ENCODE measurements around the gene SH3TC1.

Gene SH3TC1

GRCh38 chr4:8203817-8204216 is 4.7 kb downstream of the SH3TC1 start:
- H3K36me3 ChIP-seq (ENCODE audit: control insufficient read depth in 1 of 2, insufficient read depth in 2 of 2, low read length in 2 of 2) = no peaks in the 10 kb centered on the region
- no peak overlapping the region for H3K27ac ChIP-seq (ENCODE audit: low read length)
- H3K27me3 ChIP-seq (ENCODE audit: low read depth, low read length) = no peaks in the 10 kb centered on the region
- H3K9me3 ChIP-seq (ENCODE audit: control insufficient read depth in 1 of 2, low read length in 2 of 2) = no peaks in the 10 kb centered on the region
- peaks cover 8 to 19% of the 10 kb centered on the region in 2 donors for H3K4me1 ChIP-seq (ENCODE audit: control insufficient read depth in 1 of 2, insufficient read depth in 2 of 2, low read length in 2 of 2)
- no peak overlapping the region for H3K4me3 ChIP-seq (ENCODE audit: low read depth in 1 of 2, low read length in 2 of 2)

- Histone ChIP-seq H3K27ac (ENCODE audit: low read length) (no peak overlapping the region), H3K4me1 (ENCODE audit: control insufficient read depth in 1 of 2, insufficient read depth in 2 of 2, low read length in 2 of 2) (peaks cover 7 to 10% of the 10 kb centered on the region in 2 donors), H3K4me3 (ENCODE audit: low read depth in 1 of 2, low read length in 2 of 2) (no peak overlapping the region)
These were observed 5.6 kb downstream of the SH3TC1 start for GRCh38 chr4:8204576-8205227.

GRCh38 chr4:8205241-8205707 is 6.2 kb downstream of the SH3TC1 start:
- H3K9me3 ChIP-seq (ENCODE audit: control insufficient read depth in 1 of 2, low read length in 2 of 2) = no peaks in the 10 kb centered on the region
- no peak overlapping the region for H3K27ac ChIP-seq (ENCODE audit: low read length)
- H3K4me3 ChIP-seq (ENCODE audit: low read depth in 1 of 2, low read length in 2 of 2) = no peak overlapping the region
- H3K27me3 ChIP-seq (ENCODE audit: low read depth, low read length) = no peaks in the 10 kb centered on the region
- H3K36me3 ChIP-seq (ENCODE audit: control insufficient read depth in 1 of 2, insufficient read depth in 2 of 2, low read length in 2 of 2) = no peaks in the 10 kb centered on the region
- peaks cover 7 to 8% of the 10 kb centered on the region in 2 donors for H3K4me1 ChIP-seq (ENCODE audit: control insufficient read depth in 1 of 2, insufficient read depth in 2 of 2, low read length in 2 of 2)

More at GRCh38 chr4:8204576-8205227, 5.6 kb downstream of the SH3TC1 start:
- no peaks in the 10 kb centered on the region for H3K9me3 ChIP-seq (ENCODE audit: control insufficient read depth in 1 of 2, low read length in 2 of 2)
- H3K36me3 ChIP-seq (ENCODE audit: control insufficient read depth in 1 of 2, insufficient read depth in 2 of 2, low read length in 2 of 2) = no peaks in the 10 kb centered on the region
- no peaks in the 10 kb centered on the region for H3K27me3 ChIP-seq (ENCODE audit: low read depth, low read length)

- peaks cover 7 to 8% of the 10 kb centered on the region in 2 donors for H3K4me1 ChIP-seq (ENCODE audit: control insufficient read depth in 1 of 2, insufficient read depth in 2 of 2, low read length in 2 of 2)
- no peak overlapping the region for H3K4me3 ChIP-seq (ENCODE audit: low read depth in 1 of 2, low read length in 2 of 2)
- H3K36me3 ChIP-seq (ENCODE audit: control insufficient read depth in 1 of 2, insufficient read depth in 2 of 2, low read length in 2 of 2) = no peaks in the 10 kb centered on the region
- no peaks in the 10 kb centered on the region for H3K27me3 ChIP-seq (ENCODE audit: low read depth, low read length)
- H3K9me3 ChIP-seq (ENCODE audit: control insufficient read depth in 1 of 2, low read length in 2 of 2) = no peaks in the 10 kb centered on the region
- no peak overlapping the region for H3K27ac ChIP-seq (ENCODE audit: low read length)
These were observed 6.9 kb downstream of the SH3TC1 start for GRCh38 chr4:8205749-8206611.

GRCh38 chr4:8207314-8207713 is 8.2 kb downstream of the SH3TC1 start:
- Histone ChIP-seq H3K4me1 (ENCODE audit: control insufficient read depth in 1 of 2, insufficient read depth in 2 of 2, low read length in 2 of 2) (no peaks in the 10 kb centered on the region), H3K27me3 (ENCODE audit: low read depth, low read length) (no peaks in the 10 kb centered on the region), H3K9me3 (ENCODE audit: control insufficient read depth in 1 of 2, low read length in 2 of 2) (no peaks in the 10 kb centered on the region), H3K4me3 (ENCODE audit: low read depth in 1 of 2, low read length in 2 of 2) (no peak overlapping the region), H3K36me3 (ENCODE audit: control insufficient read depth in 1 of 2, insufficient read depth in 2 of 2, low read length in 2 of 2) (no peaks in the 10 kb centered on the region), H3K27ac (ENCODE audit: low read length) (no peak overlapping the region)

- H3K9me3 ChIP-seq (ENCODE audit: control insufficient read depth in 1 of 2, low read length in 2 of 2) = no peaks in the 10 kb centered on the region
- H3K27me3 ChIP-seq (ENCODE audit: low read depth, low read length) = no peaks in the 10 kb centered on the region
- peaks cover 0 to 3% of the 10 kb centered on the region in 2 donors for H3K36me3 ChIP-seq (ENCODE audit: control insufficient read depth in 1 of 2, insufficient read depth in 2 of 2, low read length in 2 of 2)
- no peak overlapping the region for H3K27ac ChIP-seq (ENCODE audit: low read length)
- no peaks in the 10 kb centered on the region for H3K4me1 ChIP-seq (ENCODE audit: control insufficient read depth in 1 of 2, insufficient read depth in 2 of 2, low read length in 2 of 2)
- H3K4me3 ChIP-seq (ENCODE audit: low read depth in 1 of 2, low read length in 2 of 2) = no peak overlapping the region
These were observed 9.5 kb downstream of the SH3TC1 start for GRCh38 chr4:8208565-8208964.

DNA sequence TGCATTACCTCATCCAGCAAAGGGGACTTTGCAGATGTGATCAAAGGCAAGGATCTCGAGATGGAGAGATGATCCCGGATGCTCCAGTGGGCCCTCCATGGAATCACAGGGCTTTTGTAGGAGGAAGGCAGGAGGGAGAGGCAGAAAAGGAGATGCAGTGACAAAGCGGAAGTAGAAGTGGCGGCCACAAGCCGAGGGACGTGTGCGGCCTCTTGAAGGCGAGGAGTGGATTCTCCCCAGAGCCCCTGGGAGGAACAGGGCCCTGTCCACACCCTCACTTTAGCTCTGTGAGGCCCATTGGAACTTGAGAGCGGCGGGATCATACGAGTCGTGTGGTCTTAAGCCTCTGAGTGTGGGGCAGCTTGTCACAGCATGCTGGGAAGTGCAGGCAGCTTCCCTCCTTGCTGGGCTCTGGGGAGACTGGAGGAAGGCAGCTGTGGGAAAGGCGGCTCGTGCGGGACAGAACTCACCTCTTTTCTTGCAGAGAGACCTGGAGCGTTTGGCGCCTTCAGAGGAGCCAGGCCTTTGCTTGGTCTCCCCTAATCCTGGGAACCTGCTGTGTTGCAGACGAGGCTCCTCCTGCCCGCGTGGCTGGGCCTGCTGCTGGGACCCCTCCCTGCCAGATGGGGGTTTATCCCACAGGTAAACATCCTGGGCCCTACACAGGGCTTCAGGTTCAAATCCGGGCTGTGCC is 10.2 kb downstream of the SH3TC1 start:
- H3K36me3 ChIP-seq (ENCODE audit: control insufficient read depth in 1 of 2, insufficient read depth in 2 of 2, low read length in 2 of 2) = peaks cover 0 to 3% of the 10 kb centered on the region in 2 donors
- no peak overlapping the region for H3K27ac ChIP-seq (ENCODE audit: low read length)
- H3K9me3 ChIP-seq (ENCODE audit: control insufficient read depth in 1 of 2, low read length in 2 of 2) = no peaks in the 10 kb centered on the region
- no peaks in the 10 kb centered on the region for H3K27me3 ChIP-seq (ENCODE audit: low read depth, low read length)
- H3K4me1 ChIP-seq (ENCODE audit: control insufficient read depth in 1 of 2, insufficient read depth in 2 of 2, low read length in 2 of 2) = no peaks in the 10 kb centered on the region
- no peak overlapping the region for H3K4me3 ChIP-seq (ENCODE audit: low read depth in 1 of 2, low read length in 2 of 2)

GRCh38 chr4:8210010-8210409 is 10.9 kb downstream of the SH3TC1 start:
- H3K4me3 ChIP-seq (ENCODE audit: low read depth in 1 of 2, low read length in 2 of 2) = no peak overlapping the region
- peaks cover 0 to 3% of the 10 kb centered on the region in 2 donors for H3K36me3 ChIP-seq (ENCODE audit: control insufficient read depth in 1 of 2, insufficient read depth in 2 of 2, low read length in 2 of 2)
- H3K4me1 ChIP-seq (ENCODE audit: control insufficient read depth in 1 of 2, insufficient read depth in 2 of 2, low read length in 2 of 2) = no peaks in the 10 kb centered on the region
- no peak overlapping the region for H3K27ac ChIP-seq (ENCODE audit: low read length)
- H3K27me3 ChIP-seq (ENCODE audit: low read depth, low read length) = no peaks in the 10 kb centered on the region
- no peaks in the 10 kb centered on the region for H3K9me3 ChIP-seq (ENCODE audit: control insufficient read depth in 1 of 2, low read length in 2 of 2)

- Histone ChIP-seq H3K27ac (ENCODE audit: low read length) (no peak overlapping the region), H3K4me3 (ENCODE audit: low read depth in 1 of 2, low read length in 2 of 2) (no peak overlapping the region), H3K9me3 (ENCODE audit: control insufficient read depth in 1 of 2, low read length in 2 of 2) (no peaks in the 10 kb centered on the region), H3K27me3 (ENCODE audit: low read depth, low read length) (no peaks in the 10 kb centered on the region), H3K36me3 (ENCODE audit: control insufficient read depth in 1 of 2, insufficient read depth in 2 of 2, low read length in 2 of 2) (peaks cover 0 to 3% of the 10 kb centered on the region in 2 donors), H3K4me1 (ENCODE audit: control insufficient read depth in 1 of 2, insufficient read depth in 2 of 2, low read length in 2 of 2) (no peaks in the 10 kb centered on the region)
These were observed 11.5 kb downstream of the SH3TC1 start for GRCh38 chr4:8210616-8211015.

DNA sequence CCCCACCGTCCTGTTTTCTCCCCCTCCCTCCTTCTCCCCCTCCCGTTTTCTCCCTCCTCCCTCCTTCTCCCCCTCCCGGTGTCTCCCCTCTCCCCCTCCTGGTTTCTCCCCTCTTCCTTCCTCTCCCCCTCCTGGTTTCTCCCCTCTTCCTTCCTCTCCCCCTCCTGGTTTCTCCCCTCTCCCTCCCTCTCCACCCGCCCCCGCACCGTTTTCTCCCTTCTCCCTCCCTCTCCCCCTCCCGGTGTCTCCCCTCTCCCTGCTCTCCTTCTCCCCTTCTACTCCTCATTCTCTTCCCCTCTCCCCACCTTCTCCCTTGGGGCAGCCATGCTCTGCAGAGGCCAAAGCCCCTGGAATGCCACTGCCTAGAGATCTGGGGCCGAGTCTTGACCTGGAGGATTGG is 12.2 kb downstream of the SH3TC1 start:
- Histone ChIP-seq H3K27ac (ENCODE audit: low read length) (no peak overlapping the region), H3K4me3 (ENCODE audit: low read depth in 1 of 2, low read length in 2 of 2) (no peak overlapping the region), H3K36me3 (ENCODE audit: control insufficient read depth in 1 of 2, insufficient read depth in 2 of 2, low read length in 2 of 2) (peaks cover 0 to 3% of the 10 kb centered on the region in 2 donors), H3K9me3 (ENCODE audit: control insufficient read depth in 1 of 2, low read length in 2 of 2) (no peaks in the 10 kb centered on the region), H3K27me3 (ENCODE audit: low read depth, low read length) (no peaks in the 10 kb centered on the region), H3K4me1 (ENCODE audit: control insufficient read depth in 1 of 2, insufficient read depth in 2 of 2, low read length in 2 of 2) (no peaks in the 10 kb centered on the region)

Measured in muscle layer of duodenum (tissue), 2 donors.